ENCODE results near the gene ZNF808.
"Not testable (repeated sequence)": the region's sequence is repeated elsewhere in the genome, so short reads cannot be mapped to it uniquely, and the experiment has no call there.

The ZNF808 gene

DNA sequence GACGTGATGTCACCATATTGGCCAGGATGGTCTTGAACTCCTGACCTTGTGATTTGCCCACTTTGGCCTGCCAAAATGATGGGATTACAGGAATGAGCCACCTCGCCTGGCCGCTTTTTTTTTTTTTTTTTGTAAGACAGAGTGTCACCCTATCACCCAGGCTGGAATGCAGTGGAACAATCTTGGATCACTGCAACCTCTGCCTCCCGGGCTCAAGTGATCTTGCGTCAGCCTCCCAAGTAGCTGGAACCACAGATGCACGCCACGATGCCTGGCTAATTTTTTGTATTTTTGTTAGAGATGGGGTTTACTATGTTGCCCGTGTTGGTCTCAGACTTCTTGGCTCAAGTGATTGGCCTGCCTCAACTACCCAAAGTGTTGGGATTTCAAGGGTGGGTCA, 28.9 kb upstream of the ZNF808 start:
- no peak for DNase-seq (ENCODE audit: low read depth, low spot score)
- ChIA-PET POLR2A (no interaction called here), CTCF (no interaction called here)
- H3K4me3 ChIP-seq (ENCODE audit: low read depth, low read length), result no peak overlapping the region
- TF ChIP-seq, protein P1, sequence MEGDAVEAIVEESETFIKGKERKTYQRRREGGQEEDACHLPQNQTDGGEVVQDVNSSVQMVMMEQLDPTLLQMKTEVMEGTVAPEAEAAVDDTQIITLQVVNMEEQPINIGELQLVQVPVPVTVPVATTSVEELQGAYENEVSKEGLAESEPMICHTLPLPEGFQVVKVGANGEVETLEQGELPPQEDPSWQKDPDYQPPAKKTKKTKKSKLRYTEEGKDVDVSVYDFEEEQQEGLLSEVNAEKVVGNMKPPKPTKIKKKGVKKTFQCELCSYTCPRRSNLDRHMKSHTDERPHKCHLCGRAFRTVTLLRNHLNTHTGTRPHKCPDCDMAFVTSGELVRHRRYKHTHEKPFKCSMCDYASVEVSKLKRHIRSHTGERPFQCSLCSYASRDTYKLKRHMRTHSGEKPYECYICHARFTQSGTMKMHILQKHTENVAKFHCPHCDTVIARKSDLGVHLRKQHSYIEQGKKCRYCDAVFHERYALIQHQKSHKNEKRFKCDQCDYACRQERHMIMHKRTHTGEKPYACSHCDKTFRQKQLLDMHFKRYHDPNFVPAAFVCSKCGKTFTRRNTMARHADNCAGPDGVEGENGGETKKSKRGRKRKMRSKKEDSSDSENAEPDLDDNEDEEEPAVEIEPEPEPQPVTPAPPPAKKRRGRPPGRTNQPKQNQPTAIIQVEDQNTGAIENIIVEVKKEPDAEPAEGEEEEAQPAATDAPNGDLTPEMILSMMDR (IDR thresholded peaks at IDR 0.05; ENCODE audit: insufficient read depth, low read length, missing control alignments), result no peak

DNA sequence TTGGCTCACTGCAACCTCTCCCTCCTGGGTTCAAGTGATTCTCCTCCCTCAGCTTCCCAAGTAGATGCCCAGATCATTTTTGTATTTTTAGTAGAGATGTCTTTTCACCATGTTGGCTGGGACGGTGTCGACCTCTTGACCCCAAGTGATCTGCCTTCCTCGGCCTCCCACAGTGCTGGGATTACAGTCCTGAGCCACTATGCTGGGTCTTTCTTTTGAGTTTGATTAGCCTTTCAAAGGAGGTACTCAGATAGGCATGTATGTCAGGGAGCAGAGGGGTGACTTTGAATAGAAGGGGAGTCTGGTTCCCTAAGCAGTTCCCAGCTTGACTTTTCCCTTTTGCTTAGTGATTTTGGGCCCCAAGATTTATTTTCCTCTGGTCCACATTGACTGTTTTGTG, 27.0 kb upstream of the ZNF808 start:
- POLR2A ChIA-PET; DNase-seq (ENCODE audit: low read depth, low spot score); CTCF ChIA-PET; H3K4me3 ChIP-seq (ENCODE audit: low read depth, low read length): not testable (repeated sequence)

DNA sequence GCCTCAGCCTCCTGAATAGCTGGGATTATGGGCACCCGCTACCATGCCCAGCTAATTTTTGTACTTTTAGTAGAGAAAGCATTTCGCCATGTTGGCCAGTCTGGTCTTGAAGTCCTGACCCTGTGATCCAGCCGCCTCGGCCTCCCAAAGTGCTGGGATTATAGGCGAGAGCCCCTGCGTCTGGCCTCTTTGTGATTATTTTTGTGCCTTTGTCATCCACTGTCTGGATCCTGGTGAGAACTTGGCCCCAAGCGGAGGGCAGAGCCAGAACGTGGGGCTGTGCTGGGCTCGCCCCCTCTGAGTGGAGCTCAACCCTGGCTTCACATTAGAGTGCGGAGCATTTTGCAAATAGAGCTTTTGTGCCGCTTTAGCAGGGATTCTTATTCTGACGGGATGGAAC, 26.5 kb upstream of the ZNF808 start:
- CTCF ChIA-PET; H3K4me3 ChIP-seq (ENCODE audit: low read depth, low read length); POLR2A ChIA-PET; DNase-seq (ENCODE audit: low read depth, low spot score): not testable (repeated sequence)

DNA sequence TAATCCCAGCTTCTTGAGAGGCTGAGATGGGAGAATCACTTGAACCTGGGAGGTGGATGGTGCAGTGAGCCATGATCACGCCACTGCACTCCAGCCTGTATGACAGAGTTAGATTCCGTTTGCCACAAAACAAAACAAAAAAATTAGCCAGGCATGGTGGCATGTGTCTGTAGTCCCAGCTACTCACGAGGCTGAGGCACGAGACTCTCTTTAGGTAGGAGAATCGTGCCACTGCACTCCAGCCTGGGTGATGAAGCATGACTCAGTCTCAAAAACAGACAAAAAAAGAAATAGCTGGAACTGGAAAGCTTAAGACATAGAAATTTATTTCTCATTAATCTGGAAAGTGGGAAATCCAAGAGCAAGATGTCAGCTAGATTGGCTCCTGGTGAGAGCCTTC, 20.2 kb upstream of the ZNF808 start:
- TF ChIP-seq, protein P1 (IDR thresholded peaks at IDR 0.05; ENCODE audit: insufficient read depth, low read length, missing control alignments), result no peak
- ChIA-PET POLR2A (no interaction called here), CTCF (no interaction called here)
- no peak for DNase-seq (ENCODE audit: low read depth, low spot score)
- no peak overlapping the region for H3K4me3 ChIP-seq (ENCODE audit: low read depth, low read length)

DNA sequence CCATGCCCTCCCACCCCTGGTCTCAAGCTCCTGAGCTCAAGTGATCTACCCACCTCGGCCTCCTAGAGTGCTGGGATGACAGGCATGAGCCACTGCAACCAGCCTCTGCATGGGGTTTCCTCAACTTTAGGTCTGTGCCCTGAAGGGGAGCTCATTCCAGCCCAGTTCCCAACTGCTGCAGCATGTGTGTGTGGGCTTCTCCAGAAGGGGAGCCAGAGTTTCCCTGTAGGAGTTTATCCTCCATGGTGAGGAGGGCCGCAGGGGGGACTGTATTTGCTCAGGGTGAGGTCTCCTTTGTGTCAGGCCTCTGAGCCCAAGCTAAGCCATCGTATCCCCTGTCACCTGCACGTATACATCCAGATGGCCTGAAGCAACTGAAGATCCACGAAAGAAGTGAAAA, 11.3 kb upstream of the ZNF808 start:
- ChIA-PET CTCF (no interaction called here), POLR2A (no interaction called here)
- no peak for DNase-seq (ENCODE audit: low read depth, low spot score)
- no peak overlapping the region for H3K4me3 ChIP-seq (ENCODE audit: low read depth, low read length)
- TF ChIP-seq, protein P1 (IDR thresholded peaks at IDR 0.05; ENCODE audit: insufficient read depth, low read length, missing control alignments), result no peak

DNA sequence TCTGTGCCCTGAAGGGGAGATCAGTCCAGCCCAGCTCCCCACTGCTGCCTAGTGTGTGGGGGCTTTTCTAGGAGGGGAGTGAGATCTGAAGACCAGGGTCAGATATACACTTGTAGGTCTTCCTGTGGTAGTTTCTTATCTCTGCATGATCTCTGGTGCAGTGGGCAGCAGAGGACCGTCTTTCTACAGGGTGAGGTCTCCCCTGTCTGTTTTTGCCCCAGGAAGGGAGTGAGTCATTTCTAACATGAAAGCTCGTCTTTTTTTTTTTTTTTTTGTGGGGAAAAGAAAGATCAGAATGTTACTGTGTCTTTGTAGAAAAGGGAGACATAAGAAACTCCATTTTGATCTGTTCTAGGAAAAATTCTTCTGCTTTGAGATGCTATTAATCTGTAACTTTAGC, 8.8 kb upstream of the ZNF808 start:
- TF ChIP-seq, protein P1 (IDR thresholded peaks at IDR 0.05; ENCODE audit: insufficient read depth, low read length, missing control alignments), result no peak
- ChIA-PET CTCF (no interaction called here), POLR2A (no interaction called here)
- no peak for DNase-seq (ENCODE audit: low read depth, low spot score)
- no peak overlapping the region for H3K4me3 ChIP-seq (ENCODE audit: low read depth, low read length)

DNA sequence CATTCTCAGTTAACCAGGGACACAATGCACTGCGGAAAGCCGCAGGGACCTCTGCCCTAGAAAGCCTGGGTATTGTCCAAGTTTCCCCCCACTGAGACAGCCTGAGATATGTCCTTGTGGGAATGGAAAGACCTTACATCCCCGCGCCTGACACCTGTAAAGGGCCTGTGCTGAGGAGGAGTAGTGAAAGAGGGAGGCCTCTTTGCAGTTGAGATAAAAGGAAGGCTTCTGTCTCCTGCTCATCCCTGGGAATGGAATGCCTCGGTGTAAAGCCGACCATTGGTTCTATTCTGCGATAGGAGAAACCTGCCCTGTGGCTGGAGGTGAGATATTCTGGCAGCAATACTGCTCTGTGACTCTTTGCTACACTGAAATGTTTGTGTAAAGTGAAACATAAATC, 8.3 kb upstream of the ZNF808 start:
- POLR2A ChIA-PET; CTCF ChIA-PET; DNase-seq (ENCODE audit: low read depth, low spot score); H3K4me3 ChIP-seq (ENCODE audit: low read depth, low read length): not testable (repeated sequence)

DNA sequence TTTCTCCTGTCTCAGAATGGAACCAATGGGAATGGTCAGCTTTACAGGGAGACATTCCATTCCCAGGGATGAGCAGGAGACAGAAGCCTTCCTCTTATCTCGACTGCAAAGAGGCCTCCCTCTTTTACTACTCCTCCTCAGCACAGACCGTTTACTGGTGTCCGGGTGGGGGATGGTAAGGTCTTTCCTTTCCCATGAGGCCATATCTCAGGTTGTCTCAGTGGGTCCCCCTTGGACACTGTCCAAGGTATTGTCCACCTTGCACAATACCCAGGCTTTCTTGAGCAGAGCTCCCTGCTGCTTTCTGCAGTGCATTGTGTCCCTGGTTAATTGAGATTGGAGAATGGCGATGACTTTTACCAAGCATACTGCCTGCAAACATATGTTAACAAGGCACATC, 7.5 kb upstream of the ZNF808 start:
- DNase-seq (ENCODE audit: low read depth, low spot score), result no peak
- TF ChIP-seq, protein P1 (IDR thresholded peaks at IDR 0.05; ENCODE audit: insufficient read depth, low read length, missing control alignments), result no peak
- ChIA-PET POLR2A (no interaction called here), CTCF (no interaction called here)
- H3K4me3 ChIP-seq (ENCODE audit: low read depth, low read length), result no peak overlapping the region

All from AG04449 (cell line).